NB4 (cell line): ENCODE measurements around the gene IFIT1B.

Experiments
- DNase-seq: peaks from one replicate; pipeline ENCODE4 v3.0.0; 2010; ENCODE audit warnings: low read depth
- H3K4me3 ChIP-seq: one replicate; pipeline ENCODE4 v1.5.1; 2011; ENCODE audit warnings: mild to moderate bottlenecking, low read depth, low read length, moderate library complexity
- MAX ChIP-seq: IDR thresholded peaks from 2 replicates; pipeline ENCODE4 v1.6.1; 2011; ENCODE audit warnings: low read depth, low read length
- MYC ChIP-seq: IDR thresholded peaks from 2 replicates; pipeline ENCODE4 v1.6.1; 2011; ENCODE audit warnings: low read depth, low read length
- POLR2A ChIP-seq: IDR thresholded peaks from 2 replicates; pipeline ENCODE4 v1.6.1; 2011; ENCODE audit warnings: mild to moderate bottlenecking; ENCODE audit not compliant: insufficient read length; ENCODE audit errors: extremely low read depth
- TF ChIP-seq, protein P1 (sequence below): IDR thresholded peaks from one replicate; pipeline ENCODE4 v1.5.1; 2012; ENCODE audit warnings: low read depth, low read length

IFIT1B gene

DNA sequence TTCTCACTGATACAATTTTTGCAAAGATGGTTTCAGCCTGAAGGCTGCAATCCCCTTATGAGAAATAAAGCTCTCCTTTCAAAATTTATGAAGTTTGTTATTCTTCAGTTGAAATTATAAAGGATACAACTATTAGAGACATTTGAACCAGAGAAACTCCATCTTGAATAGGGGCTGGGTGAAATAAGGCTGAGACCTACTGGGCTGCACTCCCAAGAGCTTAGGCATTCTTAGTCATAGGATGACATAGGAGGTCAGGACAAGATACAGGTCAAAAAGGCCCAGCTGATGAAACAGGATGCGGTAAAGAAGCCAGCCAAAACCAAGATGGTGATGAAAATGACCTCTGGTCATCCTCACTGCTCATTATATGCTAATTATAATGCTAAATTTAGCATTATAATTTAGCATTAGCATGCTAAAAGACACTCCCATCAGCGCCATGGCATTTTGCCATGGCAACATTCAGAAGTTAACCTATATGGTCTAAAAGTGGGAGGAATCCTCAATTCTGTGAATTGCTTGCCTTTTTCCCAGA lies 22.4 kb upstream of the IFIT1B start:
- no peak for TF ChIP-seq MYC
- TF ChIP-seq POLR2A = no peak
- TF ChIP-seq, protein P1, sequence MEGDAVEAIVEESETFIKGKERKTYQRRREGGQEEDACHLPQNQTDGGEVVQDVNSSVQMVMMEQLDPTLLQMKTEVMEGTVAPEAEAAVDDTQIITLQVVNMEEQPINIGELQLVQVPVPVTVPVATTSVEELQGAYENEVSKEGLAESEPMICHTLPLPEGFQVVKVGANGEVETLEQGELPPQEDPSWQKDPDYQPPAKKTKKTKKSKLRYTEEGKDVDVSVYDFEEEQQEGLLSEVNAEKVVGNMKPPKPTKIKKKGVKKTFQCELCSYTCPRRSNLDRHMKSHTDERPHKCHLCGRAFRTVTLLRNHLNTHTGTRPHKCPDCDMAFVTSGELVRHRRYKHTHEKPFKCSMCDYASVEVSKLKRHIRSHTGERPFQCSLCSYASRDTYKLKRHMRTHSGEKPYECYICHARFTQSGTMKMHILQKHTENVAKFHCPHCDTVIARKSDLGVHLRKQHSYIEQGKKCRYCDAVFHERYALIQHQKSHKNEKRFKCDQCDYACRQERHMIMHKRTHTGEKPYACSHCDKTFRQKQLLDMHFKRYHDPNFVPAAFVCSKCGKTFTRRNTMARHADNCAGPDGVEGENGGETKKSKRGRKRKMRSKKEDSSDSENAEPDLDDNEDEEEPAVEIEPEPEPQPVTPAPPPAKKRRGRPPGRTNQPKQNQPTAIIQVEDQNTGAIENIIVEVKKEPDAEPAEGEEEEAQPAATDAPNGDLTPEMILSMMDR = no peak
- TF ChIP-seq MAX = no peak
- DNase-seq = peak; percentile 26
- H3K4me3 ChIP-seq = no peak overlapping the region

- TF ChIP-seq, protein P1 = no peak
- no peak for DNase-seq
- no peak overlapping the region for H3K4me3 ChIP-seq
Observed at GRCh38 chr10:89357096-89357495, 20.8 kb upstream of the IFIT1B start.

GRCh38 chr10:89357975-89358374 lies 19.9 kb upstream of the IFIT1B start:
- no peak for TF ChIP-seq POLR2A
- TF ChIP-seq MAX = no peak
- TF ChIP-seq, protein P1 = no peak
- TF ChIP-seq MYC = no peak
- DNase-seq = peak; percentile 27
- no peak overlapping the region for H3K4me3 ChIP-seq

DNA sequence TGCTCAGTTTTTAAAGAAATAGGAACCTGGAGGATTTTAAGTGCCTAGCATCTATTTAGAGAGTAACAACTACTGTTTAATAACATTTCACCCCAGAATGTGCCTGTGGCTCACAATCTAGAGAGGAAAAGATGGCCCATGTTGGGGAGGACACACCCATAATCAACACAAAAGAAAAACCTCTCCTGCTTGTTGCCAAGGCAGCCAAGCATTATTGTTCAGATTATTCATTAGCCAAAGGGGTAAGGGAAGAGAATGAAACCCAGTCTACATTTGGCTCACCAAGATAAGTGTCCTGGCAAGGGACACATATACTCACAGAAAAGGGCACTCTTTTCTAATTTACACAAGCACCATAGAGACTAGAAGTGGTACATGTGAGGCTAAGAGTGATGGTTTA lies 17.7 kb upstream of the IFIT1B start:
- H3K4me3 ChIP-seq = no peak overlapping the region
- TF ChIP-seq MAX = no peak
- TF ChIP-seq, protein P1 = no peak
- no peak for TF ChIP-seq MYC
- no peak for TF ChIP-seq POLR2A
- DNase-seq = no peak

DNA sequence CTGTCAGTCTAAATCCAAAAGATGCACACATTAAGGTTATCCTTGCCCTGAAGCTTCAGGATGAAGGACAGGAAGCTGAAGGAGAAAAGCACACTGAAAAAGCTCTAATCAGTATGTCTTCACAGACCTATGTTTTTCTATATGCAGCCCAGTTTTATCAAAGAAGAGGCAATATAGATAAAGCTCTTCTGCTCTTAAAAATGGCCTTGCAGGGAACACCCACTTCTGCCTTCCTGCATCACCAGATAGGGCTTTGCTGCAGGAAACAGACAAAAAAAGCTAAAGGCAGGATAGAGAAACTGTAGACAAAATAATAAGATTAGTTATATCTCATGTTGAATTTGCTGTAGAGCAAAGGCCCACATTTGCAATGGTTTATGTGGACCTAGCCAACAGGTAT lies 14.9 kb upstream of the IFIT1B start:
- no peak overlapping the region for H3K4me3 ChIP-seq
- DNase-seq = no peak
- TF ChIP-seq MAX = no peak
- TF ChIP-seq, protein P1 = no peak
- TF ChIP-seq MYC = no peak
- TF ChIP-seq POLR2A = no peak

GRCh38 chr10:89363729-89364442 lies 14.0 kb upstream of the IFIT1B start:
- H3K4me3 ChIP-seq = no peak overlapping the region
- DNase-seq = no peak
- TF ChIP-seq POLR2A (no peak), MAX (no peak), MYC (no peak)
- TF ChIP-seq, protein P1 = no peak
